Type B pancreatic cell (in vitro differentiated cells): Measurements from ENCODE around the gene EEF2KMT. TPM values are rescaled to one million over a fixed set of nuclear protein-coding genes. Genes with fewer than 3 reads are reported as not detected.

Source experiments
- DNase-seq: peaks from one replicate; pipeline ENCODE4 v3.0.0; 2021; ENCODE audit warnings: mixed read lengths; ENCODE audit not compliant: unreplicated experiment; ENCODE audit errors: extremely low spot score
- H3K27ac Mint-ChIP-seq: 2 replicates; pipeline ENCODE4 v1.8.0; 2021; ENCODE audit warnings: mild to moderate bottlenecking, mixed read lengths
- H3K27me3 Mint-ChIP-seq: 2 replicates; pipeline ENCODE4 v1.8.0; 2021; ENCODE audit warnings: mixed read lengths
- H3K36me3 Mint-ChIP-seq: 2 replicates; pipeline ENCODE4 v1.8.0; 2021; ENCODE audit warnings: mixed read lengths
- H3K4me1 Mint-ChIP-seq: one replicate; pipeline ENCODE4 v1.8.0; 2021; ENCODE audit warnings: mixed read lengths; ENCODE audit not compliant: unreplicated experiment
- H3K4me3 Mint-ChIP-seq: 2 replicates; pipeline ENCODE4 v1.8.0; 2021; ENCODE audit warnings: mild to moderate bottlenecking, mixed read lengths
- H3K9me3 Mint-ChIP-seq: 2 replicates; pipeline ENCODE4 v1.8.0; 2021; ENCODE audit warnings: mixed read lengths
- CTCF ChIP-seq: fragments of 200-600 bp; sonication (generic); conservative IDR thresholded peaks from 2 replicates; pipeline ENCODE4 v1.5.0; 2021; ENCODE audit warnings: antibody characterized with exemption, mild to moderate bottlenecking
- total RNA-seq: library from RNA; stranded (reverse); gene quantifications from 2 replicates; pipeline ENCODE4 v1.2.1, GENCODE V29; 2021; ENCODE audit warnings: low replicate concordance

Gene EEF2KMT
- total RNA-seq, 1 donor from 2014 or later = 16.5 TPM

DNA sequence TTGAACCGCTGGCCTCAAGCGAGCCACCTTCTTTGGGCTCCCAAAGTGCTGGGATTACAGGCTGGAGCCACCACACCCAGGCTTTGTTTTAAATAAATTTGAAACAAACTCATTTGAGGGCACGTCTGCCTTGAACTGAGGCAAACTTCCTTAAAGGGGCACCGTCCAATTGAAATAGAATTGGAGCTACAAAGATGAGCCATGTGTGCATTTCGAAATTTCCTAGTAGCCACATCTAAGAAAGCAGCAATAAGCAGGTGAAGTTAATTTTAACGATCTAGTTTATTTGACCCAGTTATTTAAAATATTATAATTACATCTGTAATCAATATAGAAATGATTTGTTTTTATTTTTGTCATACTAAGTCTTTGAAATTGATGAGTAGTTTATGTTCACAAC is 31.1 kb downstream of the EEF2KMT start:
- H3K36me3 Mint-ChIP-seq = no peaks in the 10 kb centered on the region
- peaks cover 36% of the 10 kb centered on the region for H3K27me3 Mint-ChIP-seq
- no peaks in the 10 kb centered on the region for H3K4me1 Mint-ChIP-seq
- no peak overlapping the region for H3K4me3 Mint-ChIP-seq
- H3K9me3 Mint-ChIP-seq = no peaks in the 10 kb centered on the region
- DNase-seq = no peak
- no peak overlapping the region for H3K27ac Mint-ChIP-seq
- TF ChIP-seq CTCF = no peak

GRCh38 chr16:5065813-5066212 is 31.8 kb downstream of the EEF2KMT start, which contains the start of gene C16orf89:
Gene C16orf89 (minus strand): TSS chr16:5065956. CDS start chr16:5065908, 48 bp downstream.
- H3K27ac Mint-ChIP-seq = no peak within 1 kb of the TSS
- no peaks in the 10 kb centered on the region for H3K36me3 Mint-ChIP-seq
- no peaks in the 10 kb centered on the region for H3K4me1 Mint-ChIP-seq
- H3K27me3 Mint-ChIP-seq = peaks cover 37% of the 10 kb centered on the region
- DNase-seq = no peak
- no peak within 1 kb of the TSS for H3K4me3 Mint-ChIP-seq
- no peaks in the 10 kb centered on the region for H3K9me3 Mint-ChIP-seq
- TF ChIP-seq CTCF = no peak

DNA sequence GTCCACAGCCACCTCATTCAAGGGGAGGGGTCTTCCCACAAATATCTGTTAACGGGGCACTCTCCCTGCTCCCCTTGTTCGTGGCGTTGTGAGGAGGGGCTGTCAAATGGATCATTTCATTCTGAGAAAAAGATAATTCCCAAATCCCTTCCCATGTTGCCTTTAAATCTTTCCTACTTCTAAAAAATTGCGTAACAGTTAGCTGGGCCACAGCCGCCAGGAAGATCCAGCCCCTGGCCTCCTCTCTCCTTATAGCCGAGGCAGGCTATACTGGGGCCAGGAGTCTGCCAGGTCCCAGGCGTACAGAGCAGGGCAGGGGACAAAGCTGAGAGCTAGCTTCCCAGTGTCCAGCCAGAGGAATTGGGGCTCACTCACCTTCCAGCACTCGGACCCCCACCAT is 32.3 kb downstream of the EEF2KMT start:
- Mint-ChIP-seq H3K4me3 (no peak overlapping the region), H3K4me1 (no peaks in the 10 kb centered on the region), H3K27ac (no peak overlapping the region), H3K36me3 (no peaks in the 10 kb centered on the region), H3K27me3 (peaks cover 37% of the 10 kb centered on the region), H3K9me3 (no peaks in the 10 kb centered on the region)
- no peak for TF ChIP-seq CTCF
- DNase-seq = no peak

DNA sequence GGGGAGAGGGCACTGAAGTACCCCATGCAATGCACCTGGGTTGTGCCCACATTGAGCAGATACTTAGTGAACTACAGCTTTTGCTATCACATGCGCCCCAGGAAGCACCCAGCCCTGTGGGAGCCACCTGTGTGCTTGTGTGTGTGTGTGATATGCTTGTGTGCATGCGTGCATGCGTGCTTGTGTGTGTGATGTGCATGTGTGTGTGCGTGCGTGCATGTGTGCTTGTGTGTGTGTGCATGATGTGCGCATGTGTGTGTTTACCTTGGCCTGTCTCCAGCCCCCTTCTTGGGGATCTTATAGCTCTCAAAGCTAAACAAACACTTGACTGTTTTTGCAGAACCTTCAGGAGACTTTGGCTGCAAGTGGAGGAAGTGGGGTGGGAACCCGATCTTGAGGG is 32.7 kb downstream of the EEF2KMT start:
- Mint-ChIP-seq H3K27me3 (peaks cover 37% of the 10 kb centered on the region), H3K4me1 (no peaks in the 10 kb centered on the region), H3K4me3 (no peak overlapping the region), H3K27ac (no peak overlapping the region), H3K36me3 (no peaks in the 10 kb centered on the region), H3K9me3 (no peaks in the 10 kb centered on the region)
- TF ChIP-seq CTCF = no peak
- DNase-seq = no peak

- H3K4me3 Mint-ChIP-seq = no peak overlapping the region
- no peaks in the 10 kb centered on the region for H3K9me3 Mint-ChIP-seq
- H3K27ac Mint-ChIP-seq = no peak overlapping the region
- H3K4me1 Mint-ChIP-seq = no peaks in the 10 kb centered on the region
- H3K27me3 Mint-ChIP-seq = peaks cover 37% of the 10 kb centered on the region
- DNase-seq = no peak
- H3K36me3 Mint-ChIP-seq = no peaks in the 10 kb centered on the region
- TF ChIP-seq CTCF = no peak
Observed at GRCh38 chr16:5062790-5063765, 34.5 kb downstream of the EEF2KMT start.
